ENCODE results near the gene KRTAP5-2.

The KRTAP5-2 gene

DNA sequence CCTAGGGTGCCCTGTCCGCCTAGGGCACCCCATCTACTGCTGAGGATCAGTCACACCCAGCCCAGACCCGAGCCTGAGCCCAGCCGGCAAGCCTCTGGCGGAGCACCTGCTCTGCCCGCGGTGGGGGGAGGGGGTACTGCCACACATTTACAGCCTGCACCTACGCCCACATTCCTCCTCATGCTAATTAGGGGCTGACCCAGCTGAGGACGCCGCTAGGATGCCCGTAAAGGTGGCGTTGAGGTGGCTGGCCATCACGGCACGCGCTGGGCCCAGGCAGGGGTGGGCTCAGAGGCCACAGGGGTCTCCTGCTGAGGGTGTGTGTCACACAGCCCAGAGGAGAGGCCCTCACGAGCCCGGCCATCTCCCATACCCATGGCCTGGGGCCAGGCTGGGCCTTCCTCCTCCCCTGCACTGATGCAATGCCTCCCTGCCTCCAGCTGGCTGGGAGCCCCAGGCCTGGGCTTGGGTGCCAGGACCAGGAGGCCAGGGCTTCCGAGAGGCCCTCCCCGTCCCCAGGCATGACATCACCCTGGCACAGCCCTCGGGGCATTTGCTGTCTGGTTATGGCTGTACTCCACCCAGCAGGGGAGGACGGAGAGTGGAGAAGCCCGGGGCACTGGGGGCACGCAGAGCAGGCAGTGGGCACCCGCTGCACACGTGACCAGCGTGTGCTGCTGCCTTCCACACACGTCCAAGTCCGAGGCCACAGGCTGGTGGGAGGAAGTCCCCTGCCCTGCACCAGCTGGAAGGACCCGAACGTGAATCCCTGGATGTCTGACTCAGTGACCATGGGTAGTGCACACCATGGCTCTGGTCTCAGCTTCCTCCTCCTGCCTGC, 38.8 kb downstream of the KRTAP5-2 start:
- no peak overlapping the region for H3K4me3 ChIP-seq (ENCODE audit: low read length)
- TF ChIP-seq CTCF (IDR thresholded peaks at IDR 0.05; ENCODE audit: insufficient read depth, low read depth, low read length, missing control alignments) = no peak
- DNase-seq (ENCODE audit: low read depth) = peak; percentile 61

GRCh38 chr11:1558775-1559110, 39.4 kb downstream of the KRTAP5-2 start:
- TF ChIP-seq CTCF (IDR thresholded peaks at IDR 0.05; ENCODE audit: insufficient read depth, low read depth, low read length, missing control alignments) = no peak
- H3K4me3 ChIP-seq (ENCODE audit: low read length) = no peak overlapping the region
- DNase-seq (ENCODE audit: low read depth) = no peak

DNA sequence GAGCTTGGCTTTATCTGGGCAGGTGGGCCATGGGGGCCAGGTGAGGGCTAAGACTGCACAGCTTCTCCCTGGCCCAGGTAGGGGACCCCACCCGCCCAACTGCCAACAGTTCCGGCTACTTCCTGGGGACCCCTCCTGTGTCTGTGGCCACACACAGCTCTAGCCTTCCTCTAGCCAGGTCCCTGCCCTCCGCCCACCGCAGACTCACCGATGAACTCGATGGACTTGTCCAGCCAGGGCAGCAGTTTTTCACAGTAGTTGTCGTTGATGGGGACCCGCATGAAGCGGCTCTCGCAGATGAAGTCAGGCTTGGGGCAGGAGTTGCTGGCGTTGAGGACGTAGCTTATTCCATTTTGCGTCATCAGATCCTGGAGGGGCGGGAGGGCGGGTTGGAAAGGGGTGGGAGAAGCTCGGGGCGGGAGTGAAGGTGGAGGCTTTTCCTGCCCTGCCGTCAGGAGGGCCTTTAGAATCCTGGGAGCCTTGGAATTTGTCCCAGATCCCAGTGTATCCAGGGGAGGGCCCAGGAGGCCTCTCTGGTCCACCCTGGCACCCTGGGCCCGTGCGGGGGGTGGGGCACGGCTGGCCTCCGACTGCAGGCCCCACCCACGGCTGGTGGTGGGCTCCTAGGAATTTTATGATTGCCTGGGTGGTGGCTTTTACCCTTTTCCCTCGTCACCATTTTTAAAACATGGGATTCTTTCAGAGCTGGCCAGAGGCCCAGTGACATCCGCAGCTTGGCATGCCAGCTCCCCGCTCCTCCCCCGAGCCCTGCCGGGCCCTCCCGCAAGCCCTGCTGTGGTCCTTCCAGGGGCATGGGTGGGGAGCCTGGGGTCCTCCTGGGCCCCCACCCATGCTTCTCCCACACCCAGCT, 40.0 kb downstream of the KRTAP5-2 start:
- no peak overlapping the region for H3K4me3 ChIP-seq (ENCODE audit: low read length)
- no peak for TF ChIP-seq CTCF (IDR thresholded peaks at IDR 0.05; ENCODE audit: insufficient read depth, low read depth, low read length, missing control alignments)
- DNase-seq (ENCODE audit: low read depth) = peak; percentile 47

DNA sequence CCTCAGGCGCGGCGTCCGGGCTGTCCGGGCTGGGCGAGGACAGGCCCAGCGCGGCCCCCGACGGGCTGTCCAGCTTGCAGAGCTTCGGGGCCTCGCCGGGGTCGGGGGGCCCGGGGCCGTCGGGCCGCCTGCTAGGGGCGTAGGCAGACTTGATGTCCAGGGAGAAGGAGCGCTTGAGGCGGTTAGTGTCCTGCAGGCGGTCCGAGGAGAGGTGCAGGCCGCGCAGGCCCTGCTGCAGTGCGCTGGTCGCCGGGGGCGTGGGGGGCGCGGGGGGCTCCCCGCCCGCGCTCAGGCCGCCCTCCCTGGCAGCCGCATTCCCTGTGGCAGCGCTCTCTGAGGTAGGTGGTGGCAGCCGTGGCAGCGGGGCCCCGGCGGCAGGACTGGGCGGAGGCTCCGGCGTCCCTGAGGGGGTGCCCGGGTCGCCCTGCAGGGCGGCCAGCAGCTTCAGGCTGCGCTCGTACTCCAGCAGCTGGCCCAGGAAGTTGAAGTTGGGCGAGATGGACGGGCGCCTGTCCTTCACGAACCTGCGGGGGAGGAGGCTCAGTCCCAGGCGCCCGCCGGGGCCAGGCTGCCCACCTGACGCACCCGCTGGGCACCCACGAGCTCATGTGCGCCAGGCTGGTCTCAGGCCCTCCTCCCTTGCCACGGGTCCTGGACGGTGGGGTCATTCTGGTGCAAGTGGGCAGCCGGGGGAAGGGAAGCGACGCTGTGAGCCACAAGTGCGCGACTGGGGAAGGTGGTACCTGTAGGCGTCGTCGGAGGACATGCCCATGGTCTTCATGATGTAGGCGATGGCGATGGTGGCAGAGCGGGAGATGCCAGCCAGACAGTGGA, 40.8 kb downstream of the KRTAP5-2 start:
- no peak overlapping the region for H3K4me3 ChIP-seq (ENCODE audit: low read length)
- no peak for DNase-seq (ENCODE audit: low read depth)
- TF ChIP-seq CTCF (IDR thresholded peaks at IDR 0.05; ENCODE audit: insufficient read depth, low read depth, low read length, missing control alignments) = no peak

- H3K4me3 ChIP-seq (ENCODE audit: low read length) = no peak overlapping the region
- DNase-seq (ENCODE audit: low read depth) = no peak
- TF ChIP-seq CTCF (IDR thresholded peaks at IDR 0.05; ENCODE audit: insufficient read depth, low read depth, low read length, missing control alignments) = no peak
Measured at GRCh38 chr11:1556278-1556902, 41.7 kb downstream of the KRTAP5-2 start.

DNA sequence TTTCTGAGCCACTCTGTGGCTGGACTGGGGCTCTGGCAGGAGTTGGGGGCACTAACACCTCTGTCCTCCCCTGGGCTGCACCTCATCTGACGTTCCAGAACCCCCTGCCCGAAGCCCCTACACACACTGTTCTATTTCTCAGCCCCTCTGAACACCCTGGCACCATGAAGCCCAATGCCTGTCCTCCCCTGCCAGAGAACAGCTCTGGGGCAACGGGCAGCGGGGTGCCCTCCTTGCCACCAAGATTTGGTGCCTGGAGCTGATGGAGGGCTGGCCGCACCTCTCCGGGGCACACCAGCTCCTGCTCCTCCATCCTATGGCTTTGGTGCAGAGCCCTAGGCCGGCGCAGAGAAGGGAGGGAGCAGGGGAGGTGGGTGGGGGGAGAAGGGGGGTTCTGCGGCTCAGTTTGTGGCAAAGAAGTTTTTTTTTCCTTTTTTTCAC, 42.4 kb downstream of the KRTAP5-2 start:
- H3K4me3 ChIP-seq (ENCODE audit: low read length) = no peak overlapping the region
- no peak for DNase-seq (ENCODE audit: low read depth)
- TF ChIP-seq CTCF (IDR thresholded peaks at IDR 0.05; ENCODE audit: insufficient read depth, low read depth, low read length, missing control alignments) = no peak

Measured in epithelial cell of esophagus (primary cell).